CD4-positive, alpha-beta T cell treated with Interleukin-10 for 1 hour (primary cell): ENCODE measurements around the gene PRSS57.
"Not testable (repeated sequence)": the region's sequence is repeated elsewhere in the genome, so short reads cannot be mapped to it uniquely, and the experiment has no call there.

Source experiments
- DNase-seq: peaks from one replicate; pipeline ENCODE4 v3.0.0-alpha.2; 2020

The PRSS57 gene

DNA sequence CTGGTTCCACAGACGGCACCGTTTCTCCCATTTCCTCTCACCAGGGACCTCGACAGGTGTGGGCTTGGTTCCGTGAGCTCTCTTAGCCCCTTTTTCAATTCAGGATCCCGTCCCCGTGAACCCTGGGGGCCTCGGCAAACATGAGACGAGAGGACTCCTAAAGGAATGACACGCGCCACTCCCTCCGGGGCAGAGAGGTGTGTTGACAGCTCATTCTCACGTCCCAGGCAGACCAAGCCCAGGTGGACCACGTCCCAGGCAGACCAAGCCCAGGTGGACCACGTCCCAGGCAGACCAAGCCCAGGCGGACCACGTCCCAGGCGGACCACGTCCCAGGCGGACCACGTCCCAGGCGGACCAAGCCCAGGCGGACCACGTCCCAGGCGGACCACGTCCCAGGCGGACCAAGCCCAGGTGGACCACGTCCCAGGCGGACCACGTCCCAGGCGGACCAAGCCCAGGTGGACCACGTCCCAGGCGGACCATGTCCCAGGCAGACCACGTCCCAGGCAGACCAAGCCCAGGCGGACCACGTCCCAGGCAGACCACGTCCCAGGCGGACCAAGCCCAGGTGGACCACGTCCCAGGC, 28.2 kb downstream of the PRSS57 start:
- not testable (repeated sequence) for DNase-seq

DNA sequence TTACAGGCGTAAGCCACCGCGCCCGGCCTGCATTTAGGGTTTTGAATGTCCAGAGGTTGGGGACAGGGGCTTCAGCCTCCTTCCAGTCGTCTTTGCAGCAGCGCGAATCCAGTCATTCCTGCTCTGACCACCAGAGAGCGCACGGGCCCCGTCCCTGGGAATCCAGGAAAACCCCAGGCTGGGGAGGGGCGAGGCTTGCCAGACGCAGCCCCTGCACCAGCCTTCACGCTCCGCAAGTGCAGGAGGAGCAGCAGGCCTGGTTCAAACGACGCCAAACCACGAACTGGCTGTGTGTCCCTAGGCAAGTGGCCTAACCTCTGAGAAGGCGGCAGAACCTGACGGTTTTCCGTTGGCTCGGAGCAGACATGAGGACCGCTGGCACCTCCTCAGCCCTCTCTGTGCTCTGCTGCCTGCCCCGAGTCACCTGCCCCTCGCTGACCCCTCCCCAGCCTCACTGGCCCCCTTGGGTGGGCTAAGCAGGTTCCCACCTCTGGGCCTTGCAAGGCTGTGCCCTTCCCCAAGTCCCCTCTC, 30.3 kb downstream of the PRSS57 start:
- peak; percentile 88 for DNase-seq

- no peak for DNase-seq
These were observed 31.6 kb downstream of the PRSS57 start for GRCh38 chr19:663682-664117.

GRCh38 chr19:662962-663681, 32.1 kb downstream of the PRSS57 start, which contains the start of gene RNF126:
TSS of gene RNF126 (minus strand) at chr19:663214. CDS start at chr19:663121, 93 bp downstream.
- peak; percentile 95 for DNase-seq

- peak; percentile 78 for DNase-seq
These were observed 32.9 kb downstream of the PRSS57 start for GRCh38 chr19:662207-662961.

GRCh38 chr19:661427-662196, 33.6 kb downstream of the PRSS57 start:
- peak; percentile 80 for DNase-seq

DNA sequence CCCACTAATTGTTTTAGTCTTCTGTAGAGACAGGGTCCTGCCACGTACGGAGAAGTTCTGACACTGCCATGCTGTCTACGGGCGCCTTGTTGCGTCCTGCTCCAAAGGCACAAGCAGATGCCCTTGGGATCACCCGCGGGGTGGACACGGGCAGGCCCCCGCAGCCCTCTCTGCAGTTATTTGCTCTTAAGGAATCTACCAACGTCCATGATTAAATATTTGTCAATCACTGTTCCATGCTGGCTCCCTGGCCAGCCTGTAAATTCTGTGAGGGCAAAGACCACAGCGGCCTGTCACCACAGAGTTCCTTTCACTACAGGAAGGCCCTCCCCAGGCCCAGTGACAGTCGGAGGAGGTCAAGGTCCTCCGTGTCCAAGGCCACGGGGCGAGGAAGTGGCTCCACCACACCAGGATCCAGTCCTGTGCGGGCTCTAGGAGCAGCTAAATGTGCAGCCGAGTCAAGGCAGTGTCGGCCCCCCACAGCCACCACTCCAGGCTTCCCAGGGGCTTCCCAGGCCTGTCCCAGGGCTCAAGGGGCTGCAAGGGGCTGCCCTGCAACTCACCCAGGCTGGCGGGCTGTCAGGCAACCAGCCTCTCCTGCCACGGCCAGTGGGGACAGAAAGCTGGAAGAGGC, 34.3 kb downstream of the PRSS57 start:
- no peak for DNase-seq

GRCh38 chr19:658916-659839, 36.1 kb downstream of the PRSS57 start:
- DNase-seq, result peak; percentile 73

- DNase-seq, result no peak
These were observed 37.0 kb downstream of the PRSS57 start for GRCh38 chr19:658059-658839.

DNA sequence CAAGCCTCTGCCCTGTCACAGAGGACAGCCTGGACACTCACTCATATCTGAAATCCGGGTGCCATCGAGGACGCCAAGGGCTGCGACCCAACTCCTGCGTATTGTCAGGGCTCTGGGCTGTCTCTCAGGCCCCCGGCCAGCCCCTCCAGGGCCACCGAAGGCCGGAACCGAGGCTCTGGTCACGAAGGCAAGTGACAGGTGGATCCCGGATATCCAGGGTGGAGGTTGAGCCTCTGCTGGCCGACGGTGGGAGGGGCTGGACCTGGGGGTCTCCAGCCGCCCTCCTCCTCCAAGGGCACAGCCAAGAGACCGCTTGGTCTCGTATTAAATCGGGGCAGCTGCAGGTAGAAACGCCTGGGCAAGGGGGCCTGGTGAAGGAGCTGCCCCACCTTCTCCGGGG, 37.6 kb downstream of the PRSS57 start:
- DNase-seq, result no peak

GRCh38 chr19:656751-657559, 38.3 kb downstream of the PRSS57 start:
- DNase-seq, result no peak

DNA sequence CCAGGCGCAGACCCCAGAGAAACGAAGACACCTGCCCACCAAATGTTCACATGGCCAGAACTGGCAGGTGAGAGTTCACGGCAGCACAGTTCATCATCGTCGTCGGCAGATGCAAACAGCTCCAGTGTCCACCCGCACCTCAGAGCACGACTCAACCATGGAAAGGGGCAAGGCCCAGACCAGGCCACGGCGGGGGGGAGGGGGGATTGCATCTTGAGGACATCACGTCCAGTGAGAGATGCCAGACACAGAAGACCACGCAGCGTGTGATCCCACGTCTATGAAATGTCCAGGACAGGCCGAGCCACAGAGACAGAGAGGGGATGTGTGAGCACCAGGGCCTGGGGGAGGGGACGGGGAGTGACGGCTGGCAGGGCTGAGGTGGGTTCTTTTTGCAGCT, 39.6 kb downstream of the PRSS57 start:
- DNase-seq, result no peak

DNA sequence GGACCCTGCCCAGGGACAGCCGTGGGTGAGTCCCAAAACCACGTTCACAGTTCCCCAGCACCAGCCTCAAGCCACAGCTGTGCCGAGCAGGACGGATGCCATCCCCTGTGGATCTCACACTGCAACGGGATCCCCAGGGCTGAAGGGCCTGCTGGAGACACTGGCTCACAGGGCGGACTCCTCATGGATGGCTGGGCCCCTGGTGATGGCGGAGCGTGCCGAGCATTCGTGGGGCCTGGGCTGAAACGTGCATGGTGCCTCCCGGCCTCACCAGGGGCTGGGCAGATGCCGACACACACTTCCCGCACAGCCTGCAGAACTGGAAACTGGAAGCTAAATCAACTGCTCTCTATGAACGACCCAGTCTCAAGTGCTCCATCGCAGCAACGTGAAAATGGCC, 41.8 kb downstream of the PRSS57 start:
- no peak for DNase-seq

DNA sequence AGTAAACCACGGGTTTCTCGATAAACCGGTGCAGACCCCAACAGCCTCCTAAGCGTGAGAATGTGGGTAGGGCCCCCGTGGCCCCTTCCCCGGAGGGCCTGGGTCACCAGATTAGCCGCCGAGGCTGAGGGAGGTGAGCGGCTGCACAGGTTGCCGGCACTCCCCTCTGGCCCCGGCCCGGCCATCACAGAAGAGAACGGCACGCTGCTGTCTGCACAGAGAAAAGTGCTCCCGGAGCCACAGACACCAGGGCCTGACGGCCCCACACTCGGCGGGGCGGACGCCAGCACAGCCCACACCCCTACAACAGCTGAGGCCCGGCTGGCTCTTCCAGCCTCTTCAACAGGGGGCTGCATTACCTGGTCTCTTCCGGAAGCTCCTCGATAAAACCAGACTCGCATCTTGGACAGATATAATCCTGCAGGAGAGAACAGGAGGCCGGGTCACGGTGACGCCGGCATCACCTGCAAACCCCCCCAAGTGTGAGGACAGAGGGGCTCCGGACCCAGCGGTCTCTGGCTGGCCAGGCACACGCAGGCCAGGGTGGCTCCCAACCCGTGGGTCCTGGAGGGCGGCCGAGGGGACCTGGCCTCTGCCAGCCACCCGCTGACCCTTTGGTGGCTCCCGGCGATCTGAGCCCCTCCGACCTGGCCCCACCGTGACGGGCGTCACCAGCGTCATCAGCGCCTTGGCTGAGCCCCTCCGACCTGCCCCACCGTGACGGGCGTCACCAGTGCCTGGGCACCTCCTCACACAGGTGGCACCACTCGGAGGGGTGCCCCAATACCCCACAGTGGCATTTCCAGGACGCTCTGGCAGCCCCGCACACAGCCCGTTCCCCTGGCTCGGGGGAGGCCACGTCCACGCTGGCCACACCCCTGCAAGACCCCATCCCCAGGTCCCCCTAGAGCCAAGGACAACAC, 42.5 kb downstream of the PRSS57 start:
- no peak for DNase-seq

DNA sequence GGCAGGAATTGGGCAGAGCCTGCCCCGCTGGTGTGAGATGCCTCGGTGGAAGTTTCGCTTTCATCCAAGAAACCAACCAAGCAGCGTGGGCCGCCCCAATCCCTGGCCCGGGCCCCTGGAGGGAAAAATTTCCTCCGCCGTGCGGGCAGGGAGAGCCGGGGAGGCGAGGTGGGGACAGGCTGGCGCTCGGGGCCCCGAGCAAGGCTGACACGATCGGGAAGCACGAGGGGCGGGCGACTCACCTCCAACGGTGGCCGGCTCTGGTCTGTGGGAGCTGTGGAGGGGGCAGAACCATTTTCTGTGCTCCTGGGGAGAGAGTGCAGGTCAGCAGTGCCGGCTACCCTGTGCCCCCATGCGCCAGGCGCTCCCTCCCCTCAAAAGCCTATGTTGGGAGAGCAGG, 43.3 kb downstream of the PRSS57 start:
- DNase-seq, result no peak

GRCh38 chr19:651114-651818, 44.0 kb downstream of the PRSS57 start:
- DNase-seq, result no peak

DNA sequence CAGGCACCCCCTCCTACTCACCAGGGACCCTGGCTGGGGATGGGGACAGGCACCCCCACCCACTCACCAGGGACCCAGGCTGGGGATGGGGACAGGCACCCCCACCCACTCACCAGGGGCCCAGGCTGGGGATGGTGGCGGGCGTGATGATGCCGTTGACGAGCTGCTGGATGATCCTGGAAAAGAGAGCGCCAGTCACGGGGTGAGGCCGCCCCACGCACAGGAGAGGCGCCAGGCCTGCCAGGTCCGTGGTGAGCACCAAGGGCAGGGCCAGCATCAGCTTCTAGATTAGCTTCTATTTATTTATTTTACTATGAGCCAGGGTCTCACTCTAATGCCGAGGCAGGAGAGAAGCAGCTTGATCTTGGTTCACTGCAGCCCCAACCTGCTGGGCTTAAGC, 45.1 kb downstream of the PRSS57 start:
- DNase-seq, result no peak
